ENCODE results near the gene RALA.

The RALA gene

DNA sequence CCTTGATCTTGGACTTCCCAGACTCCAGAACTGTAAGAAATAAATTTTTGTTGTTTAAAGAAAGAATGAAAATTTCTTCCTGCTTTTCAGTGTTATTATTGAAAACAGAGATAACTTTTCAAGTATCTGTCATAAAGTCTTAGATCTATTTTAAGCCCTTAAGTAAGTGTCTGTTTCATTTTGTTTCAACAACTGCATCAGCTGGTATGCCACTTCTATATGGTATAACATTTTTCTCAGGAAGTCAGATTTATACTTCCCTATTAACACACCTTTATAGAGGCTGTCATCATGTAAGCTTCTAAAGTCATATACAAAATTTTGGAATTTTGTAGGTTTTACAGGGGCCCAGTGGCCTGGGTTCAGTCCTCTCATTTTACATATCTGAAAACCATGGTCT is 24.4 kb downstream of the RALA start:
- Histone ChIP-seq H3K9me2 (ENCODE audit: low read depth, low read length) (no peaks in the 10 kb centered on the region), H3K79me2 (ENCODE audit: insufficient read depth, low read length) (peaks cover 23% of the 10 kb centered on the region), H3K27me3 (ENCODE audit: insufficient read depth, low read length) (no peaks in the 10 kb centered on the region), H3K4me2 (ENCODE audit: low read length) (no peak overlapping the region), H2AFZ (ENCODE audit: low read length) (no peak overlapping the region), H3K36me3 (ENCODE audit: insufficient read depth, low read length) (no peaks in the 10 kb centered on the region), H3K9ac (ENCODE audit: low read length) (no peak overlapping the region), H3F3A (ENCODE audit: insufficient read depth, low read length) (no peaks in the 10 kb centered on the region), H3K4me3 (ENCODE audit: low read depth, low read length, poor library complexity, severe bottlenecking) (no peak overlapping the region), H3K9me3 (ENCODE audit: low read length) (no peaks in the 10 kb centered on the region), H3K27ac (ENCODE audit: low read depth, low read length, poor library complexity, severe bottlenecking) (no peak overlapping the region), H4K20me1 (ENCODE audit: insufficient read depth, low read length) (no peaks in the 10 kb centered on the region; the same call in 1 of the 2 replicates), H3K4me1 (ENCODE audit: insufficient read depth, low read length, severe bottlenecking) (no peaks in the 10 kb centered on the region)
- TF ChIP-seq, protein P1, sequence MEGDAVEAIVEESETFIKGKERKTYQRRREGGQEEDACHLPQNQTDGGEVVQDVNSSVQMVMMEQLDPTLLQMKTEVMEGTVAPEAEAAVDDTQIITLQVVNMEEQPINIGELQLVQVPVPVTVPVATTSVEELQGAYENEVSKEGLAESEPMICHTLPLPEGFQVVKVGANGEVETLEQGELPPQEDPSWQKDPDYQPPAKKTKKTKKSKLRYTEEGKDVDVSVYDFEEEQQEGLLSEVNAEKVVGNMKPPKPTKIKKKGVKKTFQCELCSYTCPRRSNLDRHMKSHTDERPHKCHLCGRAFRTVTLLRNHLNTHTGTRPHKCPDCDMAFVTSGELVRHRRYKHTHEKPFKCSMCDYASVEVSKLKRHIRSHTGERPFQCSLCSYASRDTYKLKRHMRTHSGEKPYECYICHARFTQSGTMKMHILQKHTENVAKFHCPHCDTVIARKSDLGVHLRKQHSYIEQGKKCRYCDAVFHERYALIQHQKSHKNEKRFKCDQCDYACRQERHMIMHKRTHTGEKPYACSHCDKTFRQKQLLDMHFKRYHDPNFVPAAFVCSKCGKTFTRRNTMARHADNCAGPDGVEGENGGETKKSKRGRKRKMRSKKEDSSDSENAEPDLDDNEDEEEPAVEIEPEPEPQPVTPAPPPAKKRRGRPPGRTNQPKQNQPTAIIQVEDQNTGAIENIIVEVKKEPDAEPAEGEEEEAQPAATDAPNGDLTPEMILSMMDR (IDR thresholded peaks at IDR 0.05; ENCODE audit: low read length) = no peak
- no peak for TF ChIP-seq EZH2 (IDR thresholded peaks at IDR 0.05; ENCODE audit: borderline replicate concordance, low read length)

DNA sequence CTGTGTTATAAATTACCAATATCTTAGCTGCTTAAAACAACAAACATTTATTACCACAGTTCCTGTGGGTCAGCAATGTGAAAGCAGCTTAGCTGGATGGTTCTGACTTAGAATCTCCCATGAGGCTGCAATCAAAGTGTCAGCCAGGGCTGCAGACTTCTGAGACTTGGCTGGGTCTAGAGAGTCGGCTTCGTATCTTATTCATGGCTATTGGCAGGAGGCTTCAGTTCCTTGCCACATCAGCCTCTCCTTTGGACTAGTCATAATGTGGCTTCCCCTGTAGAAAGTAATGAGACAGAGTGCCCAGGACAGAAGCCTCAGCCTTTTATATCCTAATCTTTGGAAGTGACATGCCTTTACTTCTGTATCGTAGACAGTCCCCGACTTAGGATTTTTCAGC is 27.3 kb downstream of the RALA start:
- H3K4me3 ChIP-seq (ENCODE audit: low read depth, low read length, poor library complexity, severe bottlenecking) = no peak overlapping the region
- TF ChIP-seq, protein P1 (IDR thresholded peaks at IDR 0.05; ENCODE audit: low read length) = no peak
- no peak for TF ChIP-seq EZH2 (IDR thresholded peaks at IDR 0.05; ENCODE audit: borderline replicate concordance, low read length)

DNA sequence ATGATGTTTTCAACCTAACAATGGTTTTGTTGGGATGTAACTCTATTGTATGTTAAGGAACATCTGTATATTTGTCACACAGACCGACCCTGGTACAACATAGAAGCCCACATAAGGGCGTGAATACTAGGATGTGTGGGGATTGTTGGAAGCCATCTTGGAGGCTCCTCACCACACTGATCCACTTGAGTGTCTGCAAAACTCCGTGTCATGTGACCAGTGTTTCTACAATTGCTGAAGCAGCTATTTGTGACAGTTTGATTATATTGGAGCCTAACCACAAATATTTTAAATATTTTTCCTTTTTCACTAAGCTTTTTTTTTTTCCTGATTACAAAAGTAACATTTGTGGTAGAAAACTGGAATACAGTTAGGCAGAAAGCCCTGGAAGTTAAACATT is 27.9 kb downstream of the RALA start:
- TF ChIP-seq, protein P1 (IDR thresholded peaks at IDR 0.05; ENCODE audit: low read length) = no peak
- TF ChIP-seq EZH2 (IDR thresholded peaks at IDR 0.05; ENCODE audit: borderline replicate concordance, low read length) = no peak
- no peak overlapping the region for H3K4me3 ChIP-seq (ENCODE audit: low read depth, low read length, poor library complexity, severe bottlenecking)
- no peak overlapping the region for H2AFZ ChIP-seq (ENCODE audit: low read length)
- H3K79me2 ChIP-seq (ENCODE audit: insufficient read depth, low read length) = peaks cover 14% of the 10 kb centered on the region
- H3K9me2 ChIP-seq (ENCODE audit: low read depth, low read length) = no peaks in the 10 kb centered on the region
- H3K4me1 ChIP-seq (ENCODE audit: insufficient read depth, low read length, severe bottlenecking) = no peaks in the 10 kb centered on the region
- peaks cover 3% of the 10 kb centered on the region for H3K9me3 ChIP-seq (ENCODE audit: low read length)
- no peaks in the 10 kb centered on the region for H4K20me1 ChIP-seq (ENCODE audit: insufficient read depth, low read length)
- no peaks in the 10 kb centered on the region for H3K27me3 ChIP-seq (ENCODE audit: insufficient read depth, low read length)
- H3K9ac ChIP-seq (ENCODE audit: low read length) = no peak overlapping the region
- H3F3A ChIP-seq (ENCODE audit: insufficient read depth, low read length) = no peaks in the 10 kb centered on the region
- no peak overlapping the region for H3K4me2 ChIP-seq (ENCODE audit: low read length)
- H3K36me3 ChIP-seq (ENCODE audit: insufficient read depth, low read length) = 0 out of 2 replicates have a peak, but pooled peaks cover 3% of the 10 kb centered on the region
- H3K27ac ChIP-seq (ENCODE audit: low read depth, low read length, poor library complexity, severe bottlenecking) = no peak overlapping the region

More for the DNA sequence above, 27.3 kb downstream of the RALA start:
- Histone ChIP-seq H3F3A (ENCODE audit: insufficient read depth, low read length) (no peaks in the 10 kb centered on the region), H3K27me3 (ENCODE audit: insufficient read depth, low read length) (no peaks in the 10 kb centered on the region), H2AFZ (ENCODE audit: low read length) (no peak overlapping the region), H3K79me2 (ENCODE audit: insufficient read depth, low read length) (peaks cover 15% of the 10 kb centered on the region), H3K27ac (ENCODE audit: low read depth, low read length, poor library complexity, severe bottlenecking) (no peak overlapping the region), H3K9me2 (ENCODE audit: low read depth, low read length) (no peaks in the 10 kb centered on the region), H3K4me1 (ENCODE audit: insufficient read depth, low read length, severe bottlenecking) (no peaks in the 10 kb centered on the region), H3K9me3 (ENCODE audit: low read length) (peaks cover 3% of the 10 kb centered on the region), H3K36me3 (ENCODE audit: insufficient read depth, low read length) (0 out of 2 replicates have a peak, but pooled peaks cover 3% of the 10 kb centered on the region), H4K20me1 (ENCODE audit: insufficient read depth, low read length) (no peaks in the 10 kb centered on the region), H3K4me2 (ENCODE audit: low read length) (no peak overlapping the region), H3K9ac (ENCODE audit: low read length) (no peak overlapping the region)
